Heart right ventricle (tissue), 16 donors: ENCODE results near the gene CCDC188. TPM values are rescaled to one million over a fixed set of nuclear protein-coding genes. Genes with fewer than 3 reads are reported as not detected.

Source experiments
- ATAC-seq, 8 donors: fragments of 200-7000 bp; cut with Tn5 transposase; one replicate each; pipeline ENCODE4 v1.9.1; 2020; ENCODE audit warnings: mild to moderate bottlenecking in 8 of 8, moderate library complexity in 8 of 8, moderate number of reproducible peaks in 1 of 8
- DNase-seq, 2 donors: peaks; one replicate each; pipeline ENCODE4 v3.0.0-alpha.2; 2020
- H3K27ac ChIP-seq, 10 donors: fragments of 200-600 bp; sonication (generic) in 2 of 10; one replicate each; pipeline versions ENCODE4 v1.5.0 to v1.8.0; 2020 to 2022; ENCODE audit warnings: mild to moderate bottlenecking in 3 of 10
- H3K27me3 ChIP-seq, 7 donors: fragments of 200-600 bp; one replicate each; pipeline ENCODE4 v1.8.0; 2021 to 2022; ENCODE audit warnings: mild to moderate bottlenecking in 2 of 7
- H3K36me3 ChIP-seq, 9 donors: fragments of 200-600 bp; sonication (generic) in 1 of 9; one replicate each; pipeline versions ENCODE4 v1.5.0 to v1.8.0; 2020 to 2022; ENCODE audit warnings: mild to moderate bottlenecking in 2 of 9
- H3K4me1 ChIP-seq, 9 donors: fragments of 200-600 bp; sonication (generic) in 1 of 9; one replicate each; pipeline versions ENCODE4 v1.5.0 to v1.8.0; 2020 to 2022; ENCODE audit warnings: mild to moderate bottlenecking in 4 of 9
- H3K4me3 ChIP-seq, 10 donors: fragments of 200-600 bp; sonication (generic) in 2 of 10; one replicate each; pipeline versions ENCODE4 v1.5.0 to v1.8.0; 2020 to 2022; ENCODE audit warnings: mild to moderate bottlenecking in 7 of 10, moderate library complexity in 2 of 10
- H3K9me3 ChIP-seq, 11 donors: fragments of 200-600 bp in 10 of 11; sonication (generic) in 2 of 11; one replicate each; pipeline versions ENCODE4 v1.5.0 to v1.8.0; 2013 to 2022; ENCODE audit warnings: mild to moderate bottlenecking in 2 of 11, control low read depth in 1 of 11, moderate library complexity in 1 of 11
- WGBS, 2 donors: extraction: QIAGEN DNeasy Blood & Tissue Kit; methylation state at CpG; one replicate each; pipeline ENCODE4 v1.1.7; 2013; ENCODE audit warnings: inconsistent platforms in 1 of 2; 5-methylcytosine and 5-hydroxymethylcytosine counted together
- intact Hi-C, 10 donors: fragments of 100-400 bp; cut with DNase I; formaldehyde crosslinking; loops; one replicate each; pipeline versions ENCODE4 v1.11.1 to v1.14.2; 2022
- polyA plus RNA-seq, 2 donors: library from polyadenylated mRNA; stranded (reverse); fragments of 200-250 nt; gene quantifications; one replicate each; pipeline ENCODE4 v1.2.3, GENCODE V29; 2013
- total RNA-seq, 10 donors: library from RNA; stranded (reverse); fragmentation: NEBNext Ultra II Directional in 3 of 10; extraction: Animal tissue kit (Norgen Biotek cat#: 25700) in 3 of 10; gene quantifications; one replicate each; pipeline versions ENCODE4 v1.2.1 to v1.2.4, GENCODE V29; 2021 to 2023
- TF ChIP-seq, protein P1 (sequence below), 9 donors: fragments of 200-600 bp; sonication (generic) in 2 of 9; IDR thresholded peaks; one replicate each; pipeline versions ENCODE4 v1.5.0 to v1.8.0; 2021 to 2022; ENCODE audit warnings: antibody characterized with exemption in 9 of 9, mild to moderate bottlenecking in 5 of 9, moderate library complexity in 1 of 9
- donor health status: Arrhythmogenic right ventricular cardiomyopathy.
- donor health status: ischemic (EF 13 %, LVEDD 7.1; RV severe dilation, severe dysfunction).
- donor health status: healthy with polysubstance abuse.
- donor health status: DM: no; HTN: yes; CAD: no.
- donor health status: DM: no; HTN: no; CAD: no.
- donor health status: ischemic (EF 25% LVEDD 6.9; RV normal size, moderate dysfunction).
- donor health status: ischemic (EF 25% LVEDD 5.7; RV mildly dilated, moderate dysfunction).
- donor health status: healthy.
- donor health status: DM: yes; HTN: yes; CAD: no.
- donor health status: Ischemic cardiomyopathy.
- donor health status: ischemic (EF 35%, LVEDD 5.7; RV mildly dilated, moderate dysfunction).
- donor health status: nonischemic (EF 11% LVEDD 7.7; RV severe dilation, severe dysfunction).
- donor health status: DM: yes; HTN: yes; CAD: no.
- donor health status: PGD.
- donor health status: ischemic (EF 29% LVEDD 5.4; RV normal size, mild dysfunction).
- donor health status: nonischemic (EF 23%, LVEDD 6.1; RV moderate dilation, normal function).

Gene CCDC188
- total and polyA plus RNA-seq, 12 donors, result 0.15 to 2.3 (median 0.51) TPM; not detected in 3

- no peaks in the 10 kb centered on the region for H3K4me1 ChIP-seq
- intact Hi-C loops, result no loop called here
- H3K36me3 ChIP-seq, result no peaks in the 10 kb centered on the region
- no peak overlapping the region for H3K4me3 ChIP-seq
- DNase-seq, result no peak
- peaks cover 0 to 9% (median 0%) of the 10 kb centered on the region in 7 donors for H3K27me3 ChIP-seq
- TF ChIP-seq, protein P1, sequence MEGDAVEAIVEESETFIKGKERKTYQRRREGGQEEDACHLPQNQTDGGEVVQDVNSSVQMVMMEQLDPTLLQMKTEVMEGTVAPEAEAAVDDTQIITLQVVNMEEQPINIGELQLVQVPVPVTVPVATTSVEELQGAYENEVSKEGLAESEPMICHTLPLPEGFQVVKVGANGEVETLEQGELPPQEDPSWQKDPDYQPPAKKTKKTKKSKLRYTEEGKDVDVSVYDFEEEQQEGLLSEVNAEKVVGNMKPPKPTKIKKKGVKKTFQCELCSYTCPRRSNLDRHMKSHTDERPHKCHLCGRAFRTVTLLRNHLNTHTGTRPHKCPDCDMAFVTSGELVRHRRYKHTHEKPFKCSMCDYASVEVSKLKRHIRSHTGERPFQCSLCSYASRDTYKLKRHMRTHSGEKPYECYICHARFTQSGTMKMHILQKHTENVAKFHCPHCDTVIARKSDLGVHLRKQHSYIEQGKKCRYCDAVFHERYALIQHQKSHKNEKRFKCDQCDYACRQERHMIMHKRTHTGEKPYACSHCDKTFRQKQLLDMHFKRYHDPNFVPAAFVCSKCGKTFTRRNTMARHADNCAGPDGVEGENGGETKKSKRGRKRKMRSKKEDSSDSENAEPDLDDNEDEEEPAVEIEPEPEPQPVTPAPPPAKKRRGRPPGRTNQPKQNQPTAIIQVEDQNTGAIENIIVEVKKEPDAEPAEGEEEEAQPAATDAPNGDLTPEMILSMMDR (IDR thresholded peaks at IDR 0.05), result peak in 1 of 9 donors; percentile 12
- H3K9me3 ChIP-seq, result no peaks in the 10 kb centered on the region
- WGBS, 2 donors, result 52 to 55% methylated on average over 10 of the region's 10 CpGs
- no peak for ATAC-seq
- H3K27ac ChIP-seq, result no peak overlapping the region
Measured at GRCh38 chr22:20186183-20186870, 35.5 kb upstream of the CCDC188 start.

DNA sequence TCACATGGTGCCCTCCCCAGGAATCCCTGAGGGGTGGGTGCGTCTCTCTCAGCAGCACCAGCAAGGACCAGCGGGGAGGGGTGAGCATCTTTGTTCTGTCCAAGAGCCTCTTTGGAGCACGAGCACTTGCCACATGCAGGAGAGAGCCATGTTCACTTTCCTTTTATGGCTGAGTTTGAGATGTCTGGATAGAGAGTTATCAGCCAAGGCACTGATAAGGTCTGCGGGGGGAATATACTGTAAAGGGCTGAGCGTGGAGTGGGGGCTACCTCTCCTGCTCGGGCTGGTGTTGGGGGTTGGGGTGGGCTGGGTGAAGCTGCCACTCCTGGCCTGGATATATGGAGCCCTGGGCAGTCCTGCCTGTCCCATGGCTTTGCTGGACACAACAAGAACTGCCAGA is 34.9 kb upstream of the CCDC188 start:
- DNase-seq, result no peak
- 49 to 62% methylated on average over 6 of the region's 6 CpGs for WGBS, 2 donors
- no peak overlapping the region for H3K27ac ChIP-seq
- H3K27me3 ChIP-seq, result peaks cover 0 to 9% (median 0%) of the 10 kb centered on the region in 7 donors
- no peaks in the 10 kb centered on the region for H3K4me1 ChIP-seq
- TF ChIP-seq, protein P1 (IDR thresholded peaks at IDR 0.05), result no peak
- no peaks in the 10 kb centered on the region for H3K36me3 ChIP-seq
- ATAC-seq, result no peak
- no peaks in the 10 kb centered on the region for H3K9me3 ChIP-seq
- intact Hi-C loops, result no loop called here
- H3K4me3 ChIP-seq, result no peak overlapping the region

GRCh38 chr22:20184501-20185165 is 33.8 kb upstream of the CCDC188 start:
- 79 to 83% methylated on average over 18 of the region's 18 CpGs for WGBS, 2 donors
- H3K27ac ChIP-seq, result no peak overlapping the region

DNA sequence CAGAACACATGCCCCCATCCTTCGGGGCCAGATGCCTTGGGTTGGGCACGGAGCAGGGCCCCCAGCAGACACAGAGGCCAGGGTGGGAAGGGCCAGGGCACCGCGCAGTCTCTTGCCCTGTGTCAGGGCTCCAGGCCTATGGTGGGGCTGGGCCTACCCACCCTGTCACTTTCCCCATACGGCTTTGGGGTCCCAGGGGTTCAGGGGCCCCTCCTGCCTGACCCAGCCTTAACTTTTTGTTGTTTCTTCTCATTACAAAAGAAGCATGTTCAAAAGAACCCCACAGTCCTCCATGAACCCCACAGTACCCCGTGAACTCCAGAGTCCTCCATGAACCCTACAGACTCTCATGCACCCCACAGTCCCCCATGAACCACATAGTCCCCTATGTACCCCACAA is 33.0 kb upstream of the CCDC188 start:
- H3K27ac ChIP-seq, result no peak overlapping the region
- DNase-seq (no peak), ATAC-seq (no peak)
- 64 to 80% methylated on average over 6 of the region's 6 CpGs for WGBS, 2 donors
- H3K4me3 ChIP-seq, result no peak overlapping the region
- TF ChIP-seq, protein P1 (IDR thresholded peaks at IDR 0.05), result no peak
- intact Hi-C loops, result no loop called here
- H3K4me1 ChIP-seq, result no peaks in the 10 kb centered on the region
- no peaks in the 10 kb centered on the region for H3K9me3 ChIP-seq
- H3K36me3 ChIP-seq, result no peaks in the 10 kb centered on the region
- H3K27me3 ChIP-seq, result peaks cover 0 to 9% (median 0%) of the 10 kb centered on the region in 7 donors

More at GRCh38 chr22:20184501-20185165, 33.8 kb upstream of the CCDC188 start:
- Histone ChIP-seq H3K36me3 (no peaks in the 10 kb centered on the region), H3K4me1 (no peaks in the 10 kb centered on the region), H3K27me3 (peaks cover 0 to 9% (median 0%) of the 10 kb centered on the region in 7 donors), H3K9me3 (no peaks in the 10 kb centered on the region), H3K4me3 (no peak overlapping the region)
- TF ChIP-seq, protein P1 (IDR thresholded peaks at IDR 0.05), result no peak
- intact Hi-C loops, result no loop called here
- ATAC-seq (no peak), DNase-seq (no peak)
